Left ventricle myocardium inferior (tissue), 1 donor: ENCODE data around the gene PBX1. TPM values are rescaled to one million over a fixed set of nuclear protein-coding genes. Genes with fewer than 3 reads are reported as not detected.
"Not testable (repeated sequence)": the region's sequence is repeated elsewhere in the genome, so short reads cannot be mapped to it uniquely, and the experiment has no call there.

ENCODE experiments used
- DNase-seq: peaks from one replicate; pipeline ENCODE4 v3.0.0-alpha.2; 2020
- H3K27ac ChIP-seq: fragments of 200-600 bp; replicated peaks from 2 replicates; pipeline ENCODE4 v1.8.0; 2021
- H3K27me3 ChIP-seq: fragments of 200-600 bp; 2 replicates; pipeline ENCODE4 v1.8.0; 2021; ENCODE audit warnings: low read depth
- H3K36me3 ChIP-seq: fragments of 200-600 bp; 2 replicates; pipeline ENCODE4 v1.8.0; 2021
- H3K4me1 ChIP-seq: fragments of 200-600 bp; 2 replicates; pipeline ENCODE4 v1.8.0; 2021
- H3K4me3 ChIP-seq: fragments of 200-600 bp; 2 replicates; pipeline ENCODE4 v1.8.0; 2021; ENCODE audit warnings: mild to moderate bottlenecking, moderate library complexity
- H3K9me3 ChIP-seq: fragments of 200-600 bp; replicated peaks from 2 replicates; pipeline ENCODE4 v1.8.0; 2021
- CTCF ChIP-seq: fragments of 200-600 bp; IDR thresholded peaks from 2 replicates; pipeline ENCODE4 v1.8.0; 2021; ENCODE audit warnings: antibody characterized with exemption, mild to moderate bottlenecking, borderline replicate concordance
- intact Hi-C: fragments of 100-400 bp; cut with micrococcal nuclease; formaldehyde crosslinking; loops from one replicate; pipeline ENCODE4 v1.11.0; 2022
- total RNA-seq: library from RNA; stranded (reverse); fragmentation: NEBNext Ultra II Directional; extraction: Animal tissue kit (Norgen Biotek cat#: 25700); gene quantifications from one replicate; pipeline ENCODE4 v1.2.1, GENCODE V29; 2021
- donor health status: DM: no; HTN: yes; CAD: no; lungs with severe emphysema.

Gene PBX1
- total RNA-seq, 1 donor from 2014 or later, result 73.2 TPM

GRCh38 chr1:164601399-164602100 is 42.6 kb downstream of the PBX1 start:
- DNase-seq, result no peak
- no peaks in the 10 kb centered on the region for H3K9me3 ChIP-seq
- intact Hi-C loops, result no loop called here
- TF ChIP-seq CTCF, result no peak
- H3K27me3 ChIP-seq, result no peaks in the 10 kb centered on the region
- peak overlapping the region; percentile 70 for H3K27ac ChIP-seq
- H3K4me3 ChIP-seq, result no peak overlapping the region
- peaks cover 12% of the 10 kb centered on the region for H3K36me3 ChIP-seq
- H3K4me1 ChIP-seq, result peaks cover 72% of the 10 kb centered on the region

GRCh38 chr1:164602101-164602422 is 43.1 kb downstream of the PBX1 start:
- Histone ChIP-seq H3K27ac (peak overlapping the region; percentile 70), H3K27me3 (no peaks in the 10 kb centered on the region), H3K36me3 (peaks cover 9% of the 10 kb centered on the region), H3K4me1 (peaks cover 77% of the 10 kb centered on the region), H3K4me3 (peak overlapping the region; percentile 40), H3K9me3 (no peaks in the 10 kb centered on the region)
- intact Hi-C loops, result no loop called here
- no peak for DNase-seq
- TF ChIP-seq CTCF, result no peak

GRCh38 chr1:164602480-164603093 is 43.6 kb downstream of the PBX1 start:
- Histone ChIP-seq H3K9me3 (no peaks in the 10 kb centered on the region), H3K27ac (peak overlapping the region; percentile 70), H3K4me1 (peaks cover 81% of the 10 kb centered on the region), H3K36me3 (peaks cover 4% of the 10 kb centered on the region), H3K4me3 (peak overlapping the region; percentile 40), H3K27me3 (no peaks in the 10 kb centered on the region)
- peak; percentile 64 for DNase-seq
- TF ChIP-seq CTCF, result no peak
- intact Hi-C loops, result no loop called here

- H3K27ac ChIP-seq, intact Hi-C loops: not testable (repeated sequence)
- peaks cover 81% of the 10 kb centered on the region for H3K4me1 ChIP-seq
Observed at GRCh38 chr1:164603805-164604204, 44.8 kb downstream of the PBX1 start.

GRCh38 chr1:164604541-164604940 is 45.6 kb downstream of the PBX1 start:
- Histone ChIP-seq H3K36me3 (no peaks in the 10 kb centered on the region), H3K4me3 (no peak overlapping the region), H3K9me3 (no peaks in the 10 kb centered on the region), H3K27ac (no peak overlapping the region), H3K27me3 (no peaks in the 10 kb centered on the region), H3K4me1 (peaks cover 80% of the 10 kb centered on the region)
- no peak for TF ChIP-seq CTCF
- intact Hi-C loops, result no loop called here
- DNase-seq, result no peak

More at GRCh38 chr1:164603805-164604204, 44.8 kb downstream of the PBX1 start:
- H3K4me3 ChIP-seq, DNase-seq, H3K9me3 ChIP-seq, H3K27me3 ChIP-seq, H3K36me3 ChIP-seq: not testable (repeated sequence)
